ENCODE results near the gene FARS2. TPM values are rescaled to one million over a fixed set of nuclear protein-coding genes. Genes with fewer than 3 reads are reported as not detected.
A peak's percentile ranks its signal among the peaks of the same experiment; 100 is the strongest.

FARS2 gene
- total and polyA plus RNA-seq, 4 experiments from 2014 or later, result 15.6 to 48.4 (median 24.3) TPM

DNA sequence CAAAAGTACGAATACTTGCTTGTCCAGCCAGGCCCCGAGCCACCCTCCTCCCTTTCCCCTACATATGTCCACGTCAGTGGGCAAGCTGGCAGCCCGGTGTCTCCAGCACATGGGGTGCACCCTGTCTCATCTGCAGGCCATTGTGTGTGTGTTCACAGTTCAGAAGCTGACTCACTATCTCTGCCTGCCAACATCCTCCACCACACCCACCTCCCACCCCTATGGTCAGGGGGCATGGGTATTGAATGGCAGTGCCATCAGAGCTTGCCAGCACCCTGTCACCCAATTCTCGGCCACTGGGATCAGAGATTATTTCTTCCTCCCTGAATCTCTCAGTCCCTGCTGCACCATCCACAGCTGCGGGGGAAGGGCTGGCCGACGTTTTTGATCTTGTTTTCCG lies 195.7 kb downstream of the FARS2 start:
- Histone ChIP-seq H3K27ac (ENCODE audit: low read depth, low read length) (no peak overlapping the region), H3K4me3 (ENCODE audit: low read length in 2 of 2) (no peak overlapping the region), H3K9me3 (ENCODE audit: control insufficient read depth in 1 of 2, low read length in 2 of 2) (no peaks in the 10 kb centered on the region), H3K27me3 (ENCODE audit: insufficient read depth, low read length) (no peaks in the 10 kb centered on the region), H3K36me3 (ENCODE audit: insufficient read depth, low read length) (no peaks in the 10 kb centered on the region), H3K4me1 (ENCODE audit: insufficient read depth, low read length) (no peaks in the 10 kb centered on the region)
- H3K9me3 Mint-ChIP-seq, result peaks cover 0 to 3% (median 0%) of the 10 kb centered on the region in 8 donors
- ChIA-PET CTCF (ENCODE audit: partially characterized antibody) (interaction anchor here (0.9 to 1.9 kb wide), 2 partner anchors 9 to 14 kb away, joined by 4 to 9 read pairs; no protein-coding TSS in a partner anchor), POLR2A (ENCODE audit: partially characterized antibody) (no interaction called here)
- no peak overlapping the region for H3K4me3 Mint-ChIP-seq
- no peaks in the 10 kb centered on the region for H3K27me3 Mint-ChIP-seq
- H3K4me1 Mint-ChIP-seq, result peaks cover 6 to 14% (median 8%) of the 10 kb centered on the region in 4 donors
- peaks cover 0 to 14% of the 10 kb centered on the region in 2 donors for H3K36me3 Mint-ChIP-seq
- DNase-seq, result no peak
- H3K27ac Mint-ChIP-seq, result no peak overlapping the region
- intact Hi-C loops (cut with micrococcal nuclease), result no loop called here

- DNase-seq, result no peak
- intact Hi-C loops (cut with micrococcal nuclease), result no loop called here
- peaks cover 6 to 14% (median 8%) of the 10 kb centered on the region in 4 donors for H3K4me1 Mint-ChIP-seq
- H3K36me3 Mint-ChIP-seq, result peaks cover 0 to 14% of the 10 kb centered on the region in 2 donors
- no peaks in the 10 kb centered on the region for H3K27me3 Mint-ChIP-seq
- POLR2A ChIA-PET (ENCODE audit: partially characterized antibody), result no interaction called here
- Histone ChIP-seq H3K27ac (ENCODE audit: low read depth, low read length) (no peak overlapping the region), H3K9me3 (ENCODE audit: control insufficient read depth in 1 of 2, low read length in 2 of 2) (no peaks in the 10 kb centered on the region), H3K36me3 (ENCODE audit: insufficient read depth, low read length) (no peaks in the 10 kb centered on the region), H3K4me3 (ENCODE audit: low read length in 2 of 2) (no peak overlapping the region), H3K4me1 (ENCODE audit: insufficient read depth, low read length) (no peaks in the 10 kb centered on the region), H3K27me3 (ENCODE audit: insufficient read depth, low read length) (no peaks in the 10 kb centered on the region)
- CTCF ChIA-PET (ENCODE audit: partially characterized antibody), result interaction anchor here (0.9 to 1.9 kb wide), 2 partner anchors 8 to 13 kb away, joined by 4 to 9 read pairs; no protein-coding TSS in a partner anchor
- peaks cover 0 to 1% (median 0%) of the 10 kb centered on the region in 8 donors for H3K9me3 Mint-ChIP-seq
- H3K27ac Mint-ChIP-seq, result peak overlapping the region in 2 of 7 donors; percentile 53 to 77
- no peak overlapping the region for H3K4me3 Mint-ChIP-seq
Observed at GRCh38 chr6:5457983-5458683, 196.8 kb downstream of the FARS2 start.

- ChIA-PET POLR2A (ENCODE audit: partially characterized antibody) (interaction anchor here (0.6 kb wide), 1 partner anchor 1555 kb away, joined by 5 read pairs; no protein-coding TSS in a partner anchor), CTCF (ENCODE audit: partially characterized antibody) (interaction anchor here (0.8 kb wide), 1 partner anchor 12 kb away, joined by 3 read pairs; no protein-coding TSS in a partner anchor)
Observed at GRCh38 chr6:5459346-5459745, 198.0 kb downstream of the FARS2 start.

DNA sequence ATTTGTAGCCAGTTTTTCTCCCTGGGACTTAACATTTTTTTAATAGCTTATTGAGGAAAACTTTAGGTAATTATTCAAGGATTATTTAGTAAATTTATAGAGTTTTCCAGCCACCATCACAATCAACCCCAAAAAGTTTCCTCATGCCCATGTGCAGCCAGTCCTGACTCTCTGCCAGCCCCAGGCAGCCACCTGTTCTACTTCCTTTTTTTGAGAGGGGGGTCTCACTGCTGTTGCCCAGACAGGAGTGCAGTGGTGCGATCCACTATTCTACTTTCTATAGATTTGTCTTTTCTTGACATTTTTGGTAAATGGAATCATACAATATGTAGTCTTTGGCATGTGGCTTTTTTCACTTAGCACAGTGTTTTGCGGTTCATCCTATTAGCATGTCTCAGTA lies 200.1 kb downstream of the FARS2 start:
- Histone ChIP-seq H3K9me3 (ENCODE audit: control insufficient read depth in 1 of 2, low read length in 2 of 2) (no peaks in the 10 kb centered on the region), H3K27ac (ENCODE audit: low read depth, low read length) (no peak overlapping the region), H3K27me3 (ENCODE audit: insufficient read depth, low read length) (no peaks in the 10 kb centered on the region), H3K36me3 (ENCODE audit: insufficient read depth, low read length) (no peaks in the 10 kb centered on the region), H3K4me1 (ENCODE audit: insufficient read depth, low read length) (no peaks in the 10 kb centered on the region), H3K4me3 (ENCODE audit: low read length in 2 of 2) (no peak overlapping the region)
- CTCF ChIA-PET (ENCODE audit: partially characterized antibody), result interaction anchor here (1.7 kb wide), 1 partner anchor 10 kb away, joined by 9 read pairs; no protein-coding TSS in a partner anchor
- no peaks in the 10 kb centered on the region for H3K9me3 Mint-ChIP-seq
- POLR2A ChIA-PET (ENCODE audit: partially characterized antibody), result no interaction called here
- intact Hi-C loops (cut with micrococcal nuclease), result no loop called here
- no peak overlapping the region for H3K4me3 Mint-ChIP-seq
- H3K27me3 Mint-ChIP-seq, result no peaks in the 10 kb centered on the region
- H3K27ac Mint-ChIP-seq, result no peak overlapping the region
- H3K4me1 Mint-ChIP-seq, result peaks cover 3 to 14% (median 11%) of the 10 kb centered on the region in 4 donors
- DNase-seq, result no peak
- H3K36me3 Mint-ChIP-seq, result peaks cover 0 to 18% of the 10 kb centered on the region in 2 donors

More at GRCh38 chr6:5459346-5459745, 198.0 kb downstream of the FARS2 start:
- peaks cover 0 to 1% (median 0%) of the 10 kb centered on the region in 8 donors for H3K9me3 Mint-ChIP-seq
- peaks cover 0 to 14% of the 10 kb centered on the region in 2 donors for H3K36me3 Mint-ChIP-seq
- H3K27me3 Mint-ChIP-seq, result no peaks in the 10 kb centered on the region
- DNase-seq, result no peak
- H3K4me3 Mint-ChIP-seq, result no peak overlapping the region
- H3K4me3 ChIP-seq (ENCODE audit: low read length in 2 of 2), result no peak overlapping the region
- peak overlapping the region in 1 of 7 donors; percentile 3 for H3K27ac Mint-ChIP-seq
- H3K4me1 ChIP-seq (ENCODE audit: insufficient read depth, low read length), result no peaks in the 10 kb centered on the region
- H3K36me3 ChIP-seq (ENCODE audit: insufficient read depth, low read length), result no peaks in the 10 kb centered on the region
- H3K9me3 ChIP-seq (ENCODE audit: control insufficient read depth in 1 of 2, low read length in 2 of 2), result no peaks in the 10 kb centered on the region
- peaks cover 3 to 14% (median 7%) of the 10 kb centered on the region in 4 donors for H3K4me1 Mint-ChIP-seq
- intact Hi-C loops (cut with micrococcal nuclease), result no loop called here
- no peaks in the 10 kb centered on the region for H3K27me3 ChIP-seq (ENCODE audit: insufficient read depth, low read length)
- no peak overlapping the region for H3K27ac ChIP-seq (ENCODE audit: low read depth, low read length)

GRCh38 chr6:5462856-5463255 lies 201.5 kb downstream of the FARS2 start:
- H3K27ac Mint-ChIP-seq, result no peak overlapping the region
- Histone ChIP-seq H3K27me3 (ENCODE audit: insufficient read depth, low read length) (no peaks in the 10 kb centered on the region), H3K27ac (ENCODE audit: low read depth, low read length) (no peak overlapping the region), H3K36me3 (ENCODE audit: insufficient read depth, low read length) (no peaks in the 10 kb centered on the region), H3K4me3 (ENCODE audit: low read length in 2 of 2) (no peak overlapping the region), H3K4me1 (ENCODE audit: insufficient read depth, low read length) (no peaks in the 10 kb centered on the region), H3K9me3 (ENCODE audit: control insufficient read depth in 1 of 2, low read length in 2 of 2) (no peaks in the 10 kb centered on the region)
- ChIA-PET CTCF (ENCODE audit: partially characterized antibody) (interaction anchor here (1.1 kb wide), 1 partner anchor 8 kb away, joined by 3 read pairs; no protein-coding TSS in a partner anchor), POLR2A (ENCODE audit: partially characterized antibody) (no interaction called here)
- H3K27me3 Mint-ChIP-seq, result no peaks in the 10 kb centered on the region
- DNase-seq, result no peak
- no peaks in the 10 kb centered on the region for H3K9me3 Mint-ChIP-seq
- peaks cover 3 to 14% (median 11%) of the 10 kb centered on the region in 4 donors for H3K4me1 Mint-ChIP-seq
- intact Hi-C loops (cut with micrococcal nuclease), result no loop called here
- H3K36me3 Mint-ChIP-seq, result peaks cover 0 to 18% of the 10 kb centered on the region in 2 donors
- no peak overlapping the region for H3K4me3 Mint-ChIP-seq

DNA sequence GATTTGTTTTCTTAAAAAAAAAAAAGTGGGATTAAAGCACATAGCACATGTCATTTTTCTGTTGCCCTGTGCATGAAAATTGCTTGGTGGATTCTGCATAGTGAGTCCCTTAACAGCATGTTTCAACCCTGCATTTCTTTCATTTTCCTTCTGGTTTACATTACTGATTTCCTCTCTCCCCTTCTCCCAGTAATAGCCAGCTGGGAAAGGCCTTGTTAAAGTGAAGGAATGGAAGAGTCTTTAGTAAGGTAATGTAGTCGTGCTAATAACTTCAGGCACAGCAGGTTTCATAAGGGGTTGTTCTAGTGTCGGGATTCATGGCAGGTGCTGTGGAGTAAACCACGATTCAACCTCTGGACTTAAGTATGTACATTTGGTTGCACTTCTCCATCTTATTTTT lies 202.4 kb downstream of the FARS2 start:
- Mint-ChIP-seq H3K9me3 (no peaks in the 10 kb centered on the region), H3K36me3 (peaks cover 0 to 18% of the 10 kb centered on the region in 2 donors), H3K27me3 (no peaks in the 10 kb centered on the region), H3K4me3 (no peak overlapping the region), H3K27ac (no peak overlapping the region), H3K4me1 (peaks cover 3 to 14% (median 10%) of the 10 kb centered on the region in 4 donors)
- H3K27me3 ChIP-seq (ENCODE audit: insufficient read depth, low read length), result no peaks in the 10 kb centered on the region
- POLR2A ChIA-PET (ENCODE audit: partially characterized antibody), result interaction anchor here (0.6 kb wide), 1 partner anchor 668 kb away, joined by 3 read pairs; no protein-coding TSS in a partner anchor
- CTCF ChIA-PET (ENCODE audit: partially characterized antibody), result no interaction called here
- H3K4me3 ChIP-seq (ENCODE audit: low read length in 2 of 2), result no peak overlapping the region
- intact Hi-C loops (cut with micrococcal nuclease), result no loop called here
- no peaks in the 10 kb centered on the region for H3K36me3 ChIP-seq (ENCODE audit: insufficient read depth, low read length)
- no peaks in the 10 kb centered on the region for H3K9me3 ChIP-seq (ENCODE audit: control insufficient read depth in 1 of 2, low read length in 2 of 2)
- H3K4me1 ChIP-seq (ENCODE audit: insufficient read depth, low read length), result no peaks in the 10 kb centered on the region
- DNase-seq, result no peak
- H3K27ac ChIP-seq (ENCODE audit: low read depth, low read length), result no peak overlapping the region

DNA sequence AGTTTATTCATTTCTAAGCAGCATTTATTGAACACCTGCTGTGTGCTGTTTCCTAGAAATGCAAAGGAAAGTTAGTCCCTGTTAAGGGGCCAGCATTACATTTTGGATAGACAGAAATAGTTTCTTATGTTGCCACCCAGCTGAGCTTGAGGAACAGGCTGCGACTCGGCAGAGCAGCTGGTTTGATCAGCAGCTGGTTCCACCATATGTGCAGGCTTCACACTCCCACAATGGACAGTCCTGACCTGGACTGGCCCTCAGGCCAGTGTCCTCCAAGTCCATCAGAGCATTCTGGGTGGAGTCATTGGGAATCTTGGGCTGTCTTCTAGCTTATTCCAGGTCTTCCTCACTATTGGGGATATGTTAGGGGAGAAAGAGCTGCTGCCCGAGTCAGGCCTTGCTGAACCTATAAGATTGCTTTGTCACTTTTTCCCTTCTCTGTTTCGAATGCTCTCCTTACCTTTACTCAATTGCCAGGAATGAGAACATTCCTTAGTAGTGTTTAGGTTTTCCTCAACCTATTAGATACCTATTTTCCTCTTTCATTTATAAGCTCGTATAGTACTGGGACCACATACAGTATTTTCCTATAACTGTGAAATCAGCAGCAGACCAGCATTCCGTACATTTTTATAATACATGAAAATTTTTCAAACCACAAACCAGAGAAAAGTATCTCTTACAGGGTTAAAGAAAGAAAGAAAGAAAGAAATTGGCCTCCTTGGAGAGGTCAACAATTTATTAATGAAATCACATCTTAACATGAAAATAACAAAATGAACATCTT lies 203.0 kb downstream of the FARS2 start:
- Mint-ChIP-seq H3K27me3 (no peaks in the 10 kb centered on the region), H3K4me1 (peaks cover 3 to 14% (median 10%) of the 10 kb centered on the region in 4 donors), H3K4me3 (no peak overlapping the region), H3K9me3 (no peaks in the 10 kb centered on the region), H3K36me3 (peaks cover under 1 to 22% of the 10 kb centered on the region in 2 donors), H3K27ac (no peak overlapping the region)
- Histone ChIP-seq H3K27me3 (ENCODE audit: insufficient read depth, low read length) (no peaks in the 10 kb centered on the region), H3K4me3 (ENCODE audit: low read length in 2 of 2) (no peak overlapping the region), H3K4me1 (ENCODE audit: insufficient read depth, low read length) (no peaks in the 10 kb centered on the region), H3K27ac (ENCODE audit: low read depth, low read length) (no peak overlapping the region), H3K9me3 (ENCODE audit: control insufficient read depth in 1 of 2, low read length in 2 of 2) (no peaks in the 10 kb centered on the region), H3K36me3 (ENCODE audit: insufficient read depth, low read length) (no peaks in the 10 kb centered on the region)
- CTCF ChIA-PET (ENCODE audit: partially characterized antibody), result no interaction called here
- POLR2A ChIA-PET (ENCODE audit: partially characterized antibody), result interaction anchor here (0.6 kb wide), 1 partner anchor 668 kb away, joined by 3 read pairs; no protein-coding TSS in a partner anchor
- DNase-seq, result no peak
- intact Hi-C loops (cut with micrococcal nuclease), result no loop called here
